Head of caudate nucleus (tissue), 42 donors: ENCODE data around the gene HOXD11.

Experiments
- DNase-seq, 42 donors: peaks; one replicate each; pipeline versions ENCODE4 v3.0.0 to v3.0.0-alpha.2; 2020 to 2021; ENCODE audit warnings: mixed read lengths in 7 of 42
- intact Hi-C: fragments of 100-400 bp; cut with DNase I; formaldehyde crosslinking; loops from one replicate; pipeline ENCODE4 v1.15.0; 2022

Gene HOXD11

DNA sequence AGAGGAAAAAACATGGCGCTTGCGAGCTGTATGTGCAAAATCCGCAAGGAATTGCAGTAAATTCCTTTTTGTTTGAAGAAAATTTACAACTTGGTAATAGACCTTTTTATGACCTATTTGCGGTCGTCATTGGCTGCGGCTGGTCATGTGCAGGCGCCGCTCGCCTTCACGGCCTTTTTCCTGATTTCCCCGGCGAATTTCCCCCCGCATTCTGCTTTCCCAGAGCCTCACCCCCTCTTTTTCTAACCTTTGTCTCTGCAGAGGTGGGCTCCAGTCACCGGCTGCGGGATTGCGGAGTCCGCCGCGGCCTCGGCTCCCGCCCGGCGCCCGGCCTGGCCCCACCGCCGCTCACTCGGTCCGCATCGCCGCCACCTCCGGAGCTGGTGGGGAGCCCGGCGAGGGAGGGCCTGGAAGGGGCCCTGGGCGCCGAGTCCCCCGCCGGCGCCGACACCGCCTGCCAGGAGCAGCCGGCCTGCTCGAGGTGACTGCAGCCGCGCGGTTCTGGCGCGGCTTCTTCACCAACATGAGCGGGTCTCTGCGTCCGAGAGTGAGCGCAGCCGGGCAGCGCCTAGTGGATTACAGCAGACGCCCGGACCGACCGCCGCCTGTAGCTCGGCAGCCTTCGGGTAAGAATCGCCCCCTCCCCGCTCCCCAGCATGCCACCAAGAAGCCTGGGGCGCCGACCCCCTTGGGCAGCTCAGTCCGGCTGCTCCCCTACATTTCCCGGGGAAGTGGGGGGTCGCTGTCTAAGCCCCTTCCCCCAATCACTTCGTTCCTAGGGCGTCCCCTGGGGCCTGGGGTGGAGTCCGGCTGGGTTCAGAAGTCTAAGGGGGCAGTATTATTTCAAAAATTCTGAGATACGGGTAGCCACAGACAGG lies 29.5 kb downstream of the HOXD11 start:
- DNase-seq, result peak in 1 of 42 donors; percentile 19
- intact Hi-C loops, result loop anchor here (5.0 kb wide), 1 partner anchor 421 kb away; no protein-coding TSS in a partner anchor

DNA sequence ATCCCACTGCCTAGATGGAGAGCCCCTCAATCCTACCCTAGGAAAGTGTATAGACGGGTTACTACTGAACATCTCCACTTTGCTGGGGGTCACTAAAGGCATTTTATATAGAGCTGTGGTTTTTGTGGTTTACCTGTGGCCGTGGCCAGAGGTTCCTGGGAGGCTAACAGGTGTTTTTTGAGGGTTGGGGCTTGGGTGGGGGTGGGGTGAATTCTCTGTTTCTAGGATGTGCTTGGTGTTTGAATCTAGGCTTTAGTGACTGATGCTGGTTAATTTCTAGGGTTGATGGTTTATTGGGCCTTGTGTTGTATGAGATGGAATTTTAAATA lies 30.1 kb downstream of the HOXD11 start:
- intact Hi-C loops, result loop anchor here (5.0 kb wide), 1 partner anchor 420 kb away; no protein-coding TSS in a partner anchor
- no peak for DNase-seq

DNA sequence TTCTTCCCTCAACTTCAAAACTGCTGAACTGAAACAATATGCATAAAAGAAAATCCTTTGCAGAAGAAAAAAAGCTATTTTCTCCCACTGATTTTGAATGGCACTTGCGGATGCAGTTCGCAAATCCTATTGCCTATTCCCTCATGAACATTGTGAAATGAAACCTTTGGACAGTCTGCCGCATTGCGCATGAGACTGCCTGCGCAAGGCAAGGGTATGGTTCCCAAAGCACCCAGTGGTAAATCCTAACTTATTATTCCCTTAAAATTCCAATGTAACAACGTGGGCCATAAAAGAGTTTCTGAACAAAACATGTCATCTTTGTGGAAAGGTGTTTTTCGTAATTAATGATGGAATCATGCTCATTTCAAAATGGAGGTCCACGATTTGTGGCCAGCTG lies 30.8 kb downstream of the HOXD11 start:
- no peak for DNase-seq
- intact Hi-C loops, result loop anchor here (5.0 kb wide), 1 partner anchor 419 kb away; no protein-coding TSS in a partner anchor

DNA sequence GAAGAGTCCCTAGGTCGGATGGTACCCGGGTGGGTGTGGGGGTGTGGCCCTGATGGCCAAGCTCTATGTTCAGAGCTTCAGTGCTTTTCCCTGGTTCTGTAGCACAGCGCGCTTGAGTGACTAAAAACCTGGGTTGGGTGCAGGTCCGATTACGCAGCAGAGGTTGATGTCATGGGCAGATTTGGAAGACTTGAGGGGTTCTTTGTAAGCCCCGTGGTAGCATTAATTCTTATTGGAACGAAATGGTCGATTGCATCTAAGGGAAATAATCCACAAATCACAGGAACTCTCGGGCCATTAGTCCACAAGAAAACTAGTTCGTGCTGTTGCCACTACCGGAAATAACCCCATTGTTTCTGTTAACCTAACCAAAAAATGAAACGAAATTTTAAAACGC lies 31.4 kb downstream of the HOXD11 start:
- DNase-seq, result no peak
- intact Hi-C loops, result loop anchor here (5.0 kb wide), 1 partner anchor 419 kb away; no protein-coding TSS in a partner anchor

DNA sequence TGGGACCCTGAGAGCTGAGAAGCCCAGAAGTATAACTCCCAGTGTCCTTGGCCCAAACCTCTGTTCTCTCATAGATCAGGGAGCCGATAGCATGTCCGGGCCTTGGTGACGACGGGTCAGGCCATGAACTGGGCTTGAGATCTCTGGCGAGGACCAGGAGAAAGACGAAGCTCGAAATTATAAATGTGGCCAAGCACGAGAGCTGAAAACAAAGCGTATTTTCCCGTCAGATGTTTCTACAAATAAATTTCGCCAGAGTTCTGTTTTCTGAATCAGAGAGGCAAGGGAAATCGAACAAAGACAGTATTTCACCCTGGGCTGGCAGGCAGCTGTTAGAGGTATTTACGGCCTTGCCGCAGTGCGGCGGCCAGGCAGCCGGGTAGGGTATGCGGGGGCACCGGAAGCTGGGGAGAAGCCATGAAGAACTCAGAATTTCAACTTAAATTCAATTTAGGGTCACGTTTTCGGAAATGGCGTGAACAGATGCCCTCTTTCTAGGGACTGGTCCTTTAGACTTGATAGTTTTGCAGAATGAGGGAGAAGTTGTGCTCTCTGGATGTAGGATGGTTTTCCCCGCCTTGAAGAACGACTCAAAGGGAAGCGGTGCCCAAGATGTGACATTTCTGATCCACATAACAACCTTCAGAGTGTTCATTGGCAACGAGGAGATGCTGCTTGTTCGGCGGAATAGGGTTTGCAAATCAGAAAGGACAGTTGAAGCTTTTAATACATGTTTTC lies 32.0 kb downstream of the HOXD11 start:
- intact Hi-C loops, result loop anchor here (5.0 kb wide), 1 partner anchor 418 kb away; no protein-coding TSS in a partner anchor
- DNase-seq, result peak in 1 of 42 donors; percentile 12

DNA sequence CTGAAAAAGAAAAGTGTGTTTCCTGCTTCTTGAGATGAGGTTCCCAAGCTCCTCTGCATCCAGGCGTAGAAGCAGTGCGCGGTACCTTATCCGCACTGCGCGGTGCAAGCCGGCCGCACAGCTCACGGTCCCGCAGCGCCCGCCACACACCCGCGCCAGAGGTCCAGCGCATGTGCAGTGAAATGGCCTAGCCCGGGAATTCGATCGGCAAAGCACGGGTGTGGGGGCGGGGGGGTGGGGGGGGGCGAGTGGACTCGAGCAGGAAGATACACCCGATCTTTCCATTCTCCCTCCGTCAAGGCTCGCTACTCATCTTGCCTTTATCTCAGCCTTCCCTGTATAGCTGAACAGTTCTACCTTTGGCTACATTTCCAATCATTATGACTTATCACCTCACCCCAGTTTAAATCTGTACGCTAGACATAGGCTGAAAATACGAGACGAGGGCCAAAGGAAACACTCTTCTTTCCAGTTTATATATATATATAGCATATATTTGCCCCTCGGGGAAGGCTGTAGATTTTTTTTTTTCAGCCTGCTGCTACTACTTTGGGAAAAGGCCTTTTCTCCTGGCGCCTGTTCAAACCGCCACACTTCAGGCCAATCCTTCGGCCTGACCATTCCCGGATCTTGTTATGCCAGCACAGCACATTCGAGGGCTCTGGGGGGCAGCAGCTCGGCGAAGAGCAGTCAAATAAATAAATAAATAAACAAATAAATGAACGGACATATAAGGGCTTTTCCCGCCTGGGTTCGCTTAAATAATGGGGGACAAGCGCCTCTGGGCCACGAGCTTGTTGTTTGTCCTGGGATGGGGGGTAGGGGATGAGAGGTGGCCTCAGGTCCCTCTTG lies 32.8 kb downstream of the HOXD11 start:
- DNase-seq, result peak in 1 of 42 donors; percentile 32
- intact Hi-C loops, result loop anchor here (5.0 to 10.0 kb wide), 4 partner anchors 317 to 1005 kb away; no protein-coding TSS in a partner anchor

DNA sequence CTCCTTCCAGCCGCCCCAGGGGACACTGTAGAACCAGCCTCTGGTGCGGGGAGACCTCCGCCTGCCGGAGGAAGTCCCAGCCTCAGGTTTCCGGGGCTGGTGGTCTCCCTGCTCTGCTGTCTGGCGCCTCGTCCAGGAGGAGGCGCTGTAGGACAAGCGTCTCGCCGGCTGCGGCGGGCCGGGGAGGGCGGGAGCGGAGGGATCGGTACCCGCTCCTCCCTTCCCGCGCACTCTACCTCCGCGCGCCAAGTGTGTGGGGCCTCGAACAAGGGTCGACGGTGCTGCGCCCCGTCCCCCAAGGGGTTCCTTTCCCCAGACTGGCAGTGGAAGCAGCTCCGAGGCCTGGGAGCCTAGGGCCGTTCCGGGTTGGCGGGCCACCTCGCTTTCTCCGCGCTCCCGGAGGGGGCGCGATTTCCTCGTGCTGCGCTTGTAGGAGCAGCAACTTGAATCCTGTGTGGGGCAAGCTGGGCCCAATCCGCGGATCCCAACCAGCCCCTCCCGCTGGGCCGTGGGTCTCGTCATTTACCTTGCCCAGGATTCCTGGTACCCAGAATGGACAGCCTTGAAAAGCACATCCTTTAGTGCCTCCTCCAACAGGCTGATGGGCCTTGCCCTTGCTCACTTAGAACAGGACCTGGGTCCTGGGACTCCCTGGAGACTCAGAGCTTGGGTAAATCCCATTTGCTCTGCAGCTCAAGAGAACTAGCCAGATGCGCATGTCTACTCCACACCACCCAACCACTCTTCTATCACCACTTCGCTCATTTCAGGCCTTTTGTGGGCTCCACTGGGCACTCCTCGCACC lies 33.6 kb downstream of the HOXD11 start:
- intact Hi-C loops, result loop anchor here (5.0 to 10.0 kb wide), 3 partner anchors 317 to 1004 kb away; no protein-coding TSS in a partner anchor
- peak; percentile 22 to 85 (median 68) for DNase-seq

DNA sequence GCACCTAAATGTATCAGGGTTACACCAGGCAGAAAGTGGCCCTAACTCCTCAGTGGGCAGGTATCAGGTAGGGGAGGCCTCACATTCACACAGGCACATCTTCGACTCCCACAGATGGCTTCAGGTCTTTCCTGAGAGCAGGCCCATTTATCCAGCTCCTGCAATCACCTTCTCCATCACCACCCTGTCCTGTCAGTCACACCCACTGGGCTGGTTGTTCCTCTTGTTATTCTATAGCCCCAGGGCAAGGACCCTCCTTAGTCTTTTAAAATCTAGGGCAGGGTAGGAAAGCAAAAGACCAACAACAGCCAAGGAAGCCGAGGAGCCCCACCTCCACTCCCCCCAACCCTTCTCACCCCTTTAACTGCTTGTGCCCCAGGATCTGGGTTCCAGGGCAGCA lies 35.2 kb downstream of the HOXD11 start:
- intact Hi-C loops, result loop anchor here (5.0 to 10.0 kb wide), 3 partner anchors 315 to 1003 kb away; no protein-coding TSS in a partner anchor
- no peak for DNase-seq

DNA sequence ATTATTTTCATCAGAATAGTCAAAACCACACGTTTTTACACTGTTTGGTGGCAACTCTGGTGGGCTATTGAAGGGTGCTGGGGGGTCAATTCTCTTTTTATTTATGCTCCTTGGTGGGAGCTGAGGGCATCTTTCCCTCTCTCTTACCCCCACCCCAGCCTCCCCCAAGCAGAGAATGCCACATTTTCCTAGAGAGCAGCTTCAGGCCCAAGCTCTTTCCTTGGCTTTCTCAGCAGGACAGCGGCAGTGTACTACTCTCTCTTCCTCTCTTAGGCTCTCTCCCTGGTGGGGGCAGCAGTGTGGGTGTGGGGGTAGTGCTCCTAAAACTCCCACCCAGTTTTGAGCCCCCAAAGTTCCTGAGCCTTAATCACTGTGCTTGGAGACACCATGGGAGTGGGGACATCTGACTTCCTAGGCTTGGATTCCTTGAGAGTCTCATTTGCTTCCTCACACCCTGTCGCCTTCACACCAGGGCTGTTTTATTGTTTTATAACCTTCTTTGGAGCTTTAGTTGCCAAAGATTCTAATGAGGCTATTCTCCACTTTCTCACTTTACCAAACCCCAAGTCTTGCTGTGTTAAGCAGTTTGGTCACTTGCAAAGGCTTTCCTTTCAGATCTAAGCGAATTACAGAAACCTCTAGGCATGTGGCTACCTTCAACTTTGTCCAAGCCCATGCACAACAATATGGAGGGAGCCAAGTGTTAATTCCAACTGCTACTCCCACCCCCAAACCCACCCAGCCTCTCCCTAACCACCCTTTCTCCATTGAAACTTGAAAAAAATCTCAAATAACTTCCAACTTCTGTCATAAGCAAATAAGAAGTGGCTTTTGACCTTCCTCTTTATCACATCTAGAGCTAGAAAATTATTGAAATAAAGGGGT lies 38.2 kb downstream of the HOXD11 start:
- intact Hi-C loops, result loop anchor here (10.0 kb wide), 1 partner anchor 999 kb away; no protein-coding TSS in a partner anchor
- no peak for DNase-seq

DNA sequence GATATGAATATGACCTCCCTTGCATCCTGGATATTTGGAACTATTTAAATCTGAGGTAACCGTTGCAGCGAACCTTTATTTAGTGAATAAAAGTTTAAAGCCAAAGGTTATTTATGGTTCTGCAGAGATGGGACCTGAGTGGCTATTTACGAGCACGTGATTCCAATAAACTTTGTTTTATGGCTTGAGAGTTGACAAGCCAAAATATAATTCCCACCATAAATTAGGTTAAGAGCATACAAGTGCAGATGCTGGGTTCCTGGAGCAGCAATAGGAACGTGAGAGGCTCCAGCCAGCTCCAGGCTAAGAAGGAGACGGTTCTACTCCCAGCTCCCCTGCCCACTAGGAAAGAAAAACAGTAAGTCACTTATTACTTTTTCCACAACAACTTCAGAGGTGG lies 39.0 kb downstream of the HOXD11 start:
- DNase-seq, result no peak
- intact Hi-C loops, result loop anchor here (10.0 kb wide), 1 partner anchor 999 kb away; no protein-coding TSS in a partner anchor

DNA sequence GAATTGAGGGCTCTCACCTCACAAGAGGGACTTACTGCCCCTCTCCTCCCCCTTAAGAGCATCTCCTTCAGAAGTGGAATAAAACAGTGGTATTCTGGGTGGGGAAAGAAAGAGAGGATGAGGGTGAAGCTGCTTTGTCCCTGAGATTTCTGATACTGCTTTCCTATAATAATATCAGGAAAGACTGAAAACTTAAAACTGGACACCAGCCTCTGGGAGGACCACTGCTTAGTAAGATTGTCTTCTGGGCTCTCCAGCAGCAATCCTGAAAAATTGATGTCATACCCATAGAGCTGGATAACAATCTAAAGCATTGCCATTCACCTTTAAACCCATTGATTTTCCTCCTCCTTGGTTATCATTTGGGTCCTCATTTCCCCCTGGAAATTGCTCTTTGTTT lies 39.6 kb downstream of the HOXD11 start:
- DNase-seq, result no peak
- intact Hi-C loops, result loop anchor here (10.0 kb wide), 1 partner anchor 998 kb away; no protein-coding TSS in a partner anchor

DNA sequence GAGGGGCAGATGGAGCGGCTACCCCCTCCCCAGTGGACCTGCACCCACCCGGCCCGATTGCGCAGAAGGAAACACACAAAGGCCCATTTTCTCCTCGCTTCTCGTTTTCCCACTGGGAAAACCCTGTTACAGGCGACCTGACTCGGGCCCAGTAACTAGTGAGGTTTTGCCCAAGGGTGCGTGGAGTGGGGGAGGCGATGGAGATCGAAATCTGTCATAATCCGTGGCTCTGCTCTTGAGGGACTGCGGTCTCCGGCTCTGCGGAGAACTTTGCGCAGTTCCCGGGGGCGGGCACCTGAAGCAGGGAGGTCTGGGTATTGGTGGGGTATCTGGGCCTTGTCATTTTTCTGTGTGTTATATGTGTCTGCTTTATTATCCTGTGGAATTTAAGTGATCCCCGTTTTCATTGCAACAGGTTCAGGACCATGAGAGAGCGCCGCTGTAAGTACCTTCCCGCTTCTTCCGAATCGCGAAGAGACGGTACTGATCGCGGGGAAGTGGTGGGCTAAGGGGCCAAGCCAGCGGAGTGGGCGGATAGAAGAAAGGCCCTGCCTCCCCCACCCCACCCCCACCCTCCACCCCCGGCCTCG lies 40.2 kb downstream of the HOXD11 start:
- intact Hi-C loops, result loop anchor here (10.0 kb wide), 1 partner anchor 997 kb away; no protein-coding TSS in a partner anchor
- no peak for DNase-seq

DNA sequence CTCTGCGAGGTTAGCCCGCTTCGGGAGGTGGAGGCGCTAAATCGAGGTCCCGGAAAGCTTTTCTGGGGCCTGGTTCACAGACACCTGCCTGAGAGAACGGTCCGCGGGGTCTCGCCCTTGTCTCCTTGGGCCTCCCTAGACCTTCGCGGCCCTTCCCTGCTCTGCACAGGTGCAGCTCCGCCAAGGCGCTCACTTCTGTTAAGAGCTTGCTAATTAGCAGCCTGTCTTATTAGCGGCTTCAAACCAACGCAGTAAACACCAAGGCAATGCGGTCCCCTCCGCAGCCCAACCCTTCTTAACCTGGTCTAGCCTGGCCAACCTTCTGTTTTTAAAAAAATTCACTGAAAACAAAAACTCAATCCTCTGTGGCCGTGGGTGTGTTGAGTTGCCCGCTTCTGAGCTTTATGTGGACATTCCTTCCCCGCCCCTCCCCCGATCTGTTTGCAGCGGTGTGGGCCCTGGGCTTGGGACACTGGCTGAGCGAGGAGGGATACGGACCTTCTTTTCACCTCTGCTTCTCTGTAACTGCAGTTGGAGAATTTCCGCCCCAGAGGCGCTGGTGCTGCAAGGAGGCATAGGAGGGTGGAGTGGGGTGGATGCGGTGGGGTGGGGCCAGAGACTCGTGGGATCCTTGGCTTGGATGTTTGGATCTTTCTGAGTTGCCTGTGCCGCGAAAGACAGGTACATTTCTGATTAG lies 40.9 kb downstream of the HOXD11 start:
- no peak for DNase-seq
- intact Hi-C loops, result loop anchor here (10.0 kb wide), 1 partner anchor 997 kb away; no protein-coding TSS in a partner anchor

DNA sequence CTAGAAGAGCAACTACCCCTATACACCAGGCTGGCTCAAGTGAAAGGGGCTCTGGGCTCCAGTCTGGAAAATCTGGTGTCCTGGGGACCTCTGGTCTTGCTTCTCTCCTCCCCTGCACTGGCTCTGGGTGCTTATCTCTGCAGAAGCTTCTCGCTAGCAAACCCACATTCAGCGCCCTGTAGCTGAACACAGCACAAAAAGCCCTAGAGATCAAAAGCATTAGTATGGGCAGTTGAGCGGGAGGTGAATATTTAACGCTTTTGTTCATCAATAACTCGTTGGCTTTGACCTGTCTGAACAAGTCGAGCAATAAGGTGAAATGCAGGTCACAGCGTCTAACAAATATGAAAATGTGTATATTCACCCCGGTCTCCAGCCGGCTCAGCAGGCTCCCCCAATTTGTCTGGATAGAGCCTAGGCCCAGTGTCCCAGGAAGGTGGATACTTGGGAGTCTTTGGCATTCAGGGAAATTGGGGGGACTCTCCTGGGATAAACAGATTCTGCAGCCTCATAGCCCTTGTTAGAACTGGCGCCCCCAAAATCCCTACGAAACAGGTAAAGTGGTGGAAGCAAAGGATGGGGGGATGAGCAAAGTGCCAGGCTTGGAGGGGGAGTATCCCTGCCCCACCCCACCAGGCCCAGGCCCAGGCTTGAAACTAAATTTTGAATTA lies 41.8 kb downstream of the HOXD11 start:
- no peak for DNase-seq
- intact Hi-C loops, result loop anchor here (10.0 kb wide), 1 partner anchor 996 kb away; no protein-coding TSS in a partner anchor

DNA sequence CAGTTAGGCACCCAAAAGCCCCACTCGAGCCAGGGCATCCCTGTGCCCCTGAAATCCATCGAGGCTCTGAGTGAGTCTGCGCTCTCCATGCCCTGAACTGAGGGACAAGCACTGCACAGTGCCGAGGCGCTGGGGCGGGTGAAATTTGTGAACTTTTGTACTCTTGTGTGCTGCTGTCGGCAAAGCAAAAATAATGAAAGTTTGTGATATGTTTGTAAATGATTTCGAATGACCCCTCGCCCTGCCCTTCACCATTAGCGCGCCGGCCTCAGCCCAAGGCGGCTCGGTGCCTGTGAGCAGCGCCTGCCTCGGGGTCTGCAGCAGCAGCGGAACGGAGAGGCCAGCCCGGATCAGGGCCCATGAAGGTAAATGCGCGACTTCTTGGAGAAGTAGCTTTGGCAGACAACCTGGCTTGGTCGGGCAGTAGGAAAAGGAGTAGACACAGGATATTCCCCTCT lies 42.4 kb downstream of the HOXD11 start:
- intact Hi-C loops, result loop anchor here (10.0 kb wide), 1 partner anchor 995 kb away; no protein-coding TSS in a partner anchor
- no peak for DNase-seq
